Thyroid gland (tissue), 4 donors: ENCODE data around the gene NAXE. TPM values are rescaled to one million over a fixed set of nuclear protein-coding genes. Genes with fewer than 3 reads are reported as not detected.
"Not testable (repeated sequence)": the region's sequence is repeated elsewhere in the genome, so short reads cannot be mapped to it uniquely, and the experiment has no call there.

Experiments used
- DNase-seq, 2 donors: peaks; one replicate each; pipeline ENCODE4 v3.0.0-alpha.2; 2019
- H3K27ac ChIP-seq, 3 donors: fragments of 200-600 bp; sonication (generic); 1 replicate in 2 of 3; 2 replicates in 1 of 3; pipeline ENCODE4 v1.5.1; 2016 to 2019; ENCODE audit warnings: mild to moderate bottlenecking in 1 of 3, moderate library complexity in 1 of 3
- H3K27me3 ChIP-seq: fragments of 200-600 bp; sonication (generic); one replicate; pipeline ENCODE4 v1.5.1; 2019
- H3K36me3 ChIP-seq, 2 donors: fragments of 200-600 bp; sonication (generic); one replicate each; pipeline ENCODE4 v1.5.1; 2016 to 2019
- H3K4me1 ChIP-seq, 2 donors: fragments of 200-600 bp; sonication (generic); one replicate each; pipeline ENCODE4 v1.5.1; 2017 to 2019
- H3K4me3 ChIP-seq, 3 donors: fragments of 200-600 bp; sonication (generic); replicated peaks in 1 of 3; 1 replicate in 2 of 3; 2 replicates in 1 of 3; pipeline ENCODE4 v1.5.1; 2016; ENCODE audit warnings: mild to moderate bottlenecking in 1 of 3
- H3K9me3 ChIP-seq: fragments of 200-600 bp; sonication (generic); one replicate; pipeline ENCODE4 v1.5.1; 2017
- POLR2A ChIP-seq, 2 donors: fragments of 450-650 bp; IDR thresholded peaks; one replicate each; pipeline ENCODE4 v1.6.1; 2017; ENCODE audit warnings: antibody characterized with exemption in 2 of 2, mild to moderate bottlenecking in 2 of 2, moderate library complexity in 1 of 2
- WGBS, 2 donors: methylation state at CpG; one replicate each; pipeline ENCODE4 v1.1.5; 2017; 5-methylcytosine and 5-hydroxymethylcytosine counted together
- intact Hi-C: fragments of 100-400 bp; cut with DNase I; formaldehyde crosslinking; loops from one replicate; pipeline ENCODE4 v1.15.1; 2023
- total RNA-seq, 4 donors: library from RNA; depleted of rRNA; stranded (reverse); fragments of >200 nt; gene quantifications; one replicate each; pipeline ENCODE4 v1.2.3, GENCODE V29; 2016
- TF ChIP-seq, protein P1 (sequence below), 6 experiments: fragments of 200-600 bp in 3 of 6; fragments of 450-650 bp in 3 of 6; sonication (generic) in 3 of 6; IDR thresholded peaks; one replicate each; pipeline ENCODE4 v1.5.1; 2016 to 2019; ENCODE audit warnings: antibody characterized with exemption in 6 of 6, mild to moderate bottlenecking in 2 of 6, inconsistent platforms in 1 of 6, moderate library complexity in 1 of 6

The NAXE gene
- total RNA-seq, 4 donors from 2014 or later: 69.1 to 176 (median 117) TPM

DNA sequence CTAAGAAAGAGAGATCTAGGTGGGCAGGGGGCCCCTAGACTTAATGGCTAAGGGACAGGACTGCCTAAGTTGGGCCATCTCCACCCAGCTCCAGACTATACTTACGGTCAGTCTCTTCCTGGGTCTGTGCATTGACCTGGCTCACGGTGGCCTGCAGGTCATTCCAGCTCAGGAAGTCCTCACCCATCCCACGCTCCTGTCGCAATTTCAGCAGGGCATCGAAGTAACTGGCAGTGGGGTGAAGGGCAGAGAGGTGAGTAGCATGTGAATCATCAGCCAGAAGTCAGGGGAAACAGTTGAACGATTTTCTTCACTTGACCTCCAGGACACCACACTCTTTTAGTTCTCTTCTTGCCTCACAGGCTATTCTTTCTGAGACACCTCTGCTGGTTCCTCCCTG, 39.7 kb upstream of the NAXE start:
- Histone ChIP-seq H3K27me3 (no peaks in the 10 kb centered on the region), H3K27ac (no peak overlapping the region), H3K4me1 (no peaks in the 10 kb centered on the region), H3K9me3 (no peaks in the 10 kb centered on the region), H3K36me3 (no peaks in the 10 kb centered on the region), H3K4me3 (no peak overlapping the region)
- TF ChIP-seq, protein P1, sequence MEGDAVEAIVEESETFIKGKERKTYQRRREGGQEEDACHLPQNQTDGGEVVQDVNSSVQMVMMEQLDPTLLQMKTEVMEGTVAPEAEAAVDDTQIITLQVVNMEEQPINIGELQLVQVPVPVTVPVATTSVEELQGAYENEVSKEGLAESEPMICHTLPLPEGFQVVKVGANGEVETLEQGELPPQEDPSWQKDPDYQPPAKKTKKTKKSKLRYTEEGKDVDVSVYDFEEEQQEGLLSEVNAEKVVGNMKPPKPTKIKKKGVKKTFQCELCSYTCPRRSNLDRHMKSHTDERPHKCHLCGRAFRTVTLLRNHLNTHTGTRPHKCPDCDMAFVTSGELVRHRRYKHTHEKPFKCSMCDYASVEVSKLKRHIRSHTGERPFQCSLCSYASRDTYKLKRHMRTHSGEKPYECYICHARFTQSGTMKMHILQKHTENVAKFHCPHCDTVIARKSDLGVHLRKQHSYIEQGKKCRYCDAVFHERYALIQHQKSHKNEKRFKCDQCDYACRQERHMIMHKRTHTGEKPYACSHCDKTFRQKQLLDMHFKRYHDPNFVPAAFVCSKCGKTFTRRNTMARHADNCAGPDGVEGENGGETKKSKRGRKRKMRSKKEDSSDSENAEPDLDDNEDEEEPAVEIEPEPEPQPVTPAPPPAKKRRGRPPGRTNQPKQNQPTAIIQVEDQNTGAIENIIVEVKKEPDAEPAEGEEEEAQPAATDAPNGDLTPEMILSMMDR (IDR thresholded peaks at IDR 0.05): no peak
- TF ChIP-seq POLR2A (IDR thresholded peaks at IDR 0.05): no peak
- 92% methylated on average over 6 of the region's 6 CpGs for WGBS, 2 donors
- no peak for DNase-seq
- intact Hi-C loops: no loop called here

DNA sequence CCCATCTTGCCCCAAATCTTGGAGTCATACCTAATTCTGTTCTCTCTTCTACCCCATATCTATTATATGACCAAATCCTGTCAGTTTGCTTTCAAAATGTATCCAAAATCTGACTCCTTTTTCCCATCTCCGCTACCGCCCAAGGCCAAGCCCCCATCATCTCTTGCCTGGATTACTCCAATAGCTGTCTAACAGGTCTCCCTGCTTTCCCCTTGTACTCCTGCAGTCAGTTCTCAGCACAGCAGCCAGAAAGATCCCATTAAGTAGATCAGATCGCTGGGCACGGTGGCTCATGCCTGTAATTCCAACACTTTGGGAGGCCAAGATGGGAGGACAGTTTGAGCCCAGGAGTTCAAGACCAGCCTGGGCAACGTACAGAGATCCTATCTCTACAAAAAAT, 39.1 kb upstream of the NAXE start:
- intact Hi-C loops: no loop called here

GRCh38 chr1:156552937-156553336, 38.6 kb upstream of the NAXE start:
- H3K4me1 ChIP-seq, H3K27me3 ChIP-seq, H3K4me3 ChIP-seq, H3K36me3 ChIP-seq, intact Hi-C loops, H3K9me3 ChIP-seq, H3K27ac ChIP-seq: not testable (repeated sequence)
- DNase-seq: peak in 1 of 2 donors; percentile 9
- WGBS, 2 donors: 83 to 89% methylated on average over 4 of the region's 4 CpGs

More for the DNA sequence above, 39.1 kb upstream of the NAXE start:
- Histone ChIP-seq H3K4me1 (no peaks in the 10 kb centered on the region), H3K27ac (no peak overlapping the region), H3K36me3 (no peaks in the 10 kb centered on the region), H3K4me3 (no peak overlapping the region), H3K27me3 (no peaks in the 10 kb centered on the region), H3K9me3 (no peaks in the 10 kb centered on the region)
- DNase-seq: no peak
- no peak for TF ChIP-seq POLR2A (IDR thresholded peaks at IDR 0.05)
- TF ChIP-seq, protein P1 (IDR thresholded peaks at IDR 0.05): no peak
- 75 to 76% methylated on average over 5 of the region's 5 CpGs for WGBS, 2 donors

DNA sequence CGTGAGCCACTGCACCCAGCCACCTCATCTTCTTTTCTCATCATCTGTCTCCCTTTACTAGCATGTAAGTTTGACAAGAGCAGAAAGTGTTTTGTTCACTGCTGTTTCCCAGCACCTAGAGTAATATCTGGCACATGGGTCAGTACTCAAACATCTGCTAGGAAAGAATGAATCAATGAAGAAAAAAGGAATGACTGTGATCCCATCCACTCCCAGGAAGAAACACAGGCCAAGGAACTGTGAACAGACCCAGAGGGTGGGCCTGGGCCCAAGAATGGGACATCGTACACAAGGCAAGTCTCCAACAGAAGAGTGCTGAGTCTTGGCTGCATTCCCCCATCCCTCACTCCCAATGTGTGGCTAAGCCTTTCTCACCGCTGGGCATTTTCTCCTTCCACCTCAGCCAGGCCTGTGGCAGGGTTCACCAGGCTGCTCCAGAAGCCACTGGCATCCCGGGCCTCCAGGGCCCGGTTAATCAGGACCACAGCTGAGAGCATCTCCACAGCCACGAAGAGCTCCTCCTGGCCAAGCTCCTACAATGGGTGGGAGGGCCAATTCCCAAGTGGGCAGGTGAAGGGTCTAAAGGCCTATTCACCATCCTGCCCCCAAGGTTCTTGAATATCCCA, 37.6 kb upstream of the NAXE start:
- TF ChIP-seq, protein P1 (IDR thresholded peaks at IDR 0.05): no peak
- TF ChIP-seq POLR2A (IDR thresholded peaks at IDR 0.05): no peak
- no peak overlapping the region for H3K27ac ChIP-seq
- WGBS, 2 donors: 91 to 96% methylated on average over 6 of the region's 6 CpGs

DNA sequence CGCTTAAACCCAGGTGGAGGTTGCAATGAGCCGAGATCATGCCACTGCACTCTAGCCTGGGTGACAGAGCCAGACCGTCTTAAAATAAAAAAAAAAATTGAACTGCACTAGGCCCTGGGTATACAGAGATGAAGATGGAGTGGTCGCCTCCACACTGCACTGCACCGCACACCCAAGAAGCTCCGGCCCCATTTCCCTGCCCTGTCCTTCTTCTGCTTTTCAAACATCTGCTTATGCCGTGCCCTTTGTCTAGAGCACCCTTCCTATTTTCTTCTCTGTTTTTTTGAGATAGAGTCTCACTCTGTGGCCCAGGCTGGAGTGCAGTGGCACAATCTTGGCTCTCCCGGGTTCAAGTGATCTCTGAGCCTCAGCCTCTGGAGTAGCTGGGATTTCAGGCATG, 36.6 kb upstream of the NAXE start:
- Histone ChIP-seq H3K27me3 (no peaks in the 10 kb centered on the region), H3K36me3 (no peaks in the 10 kb centered on the region), H3K4me1 (no peaks in the 10 kb centered on the region), H3K27ac (no peak overlapping the region), H3K4me3 (no peak overlapping the region), H3K9me3 (no peaks in the 10 kb centered on the region)
- DNase-seq: no peak
- WGBS, 2 donors: 82 to 85% methylated on average over 8 of the region's 8 CpGs
- intact Hi-C loops: no loop called here
- TF ChIP-seq, protein P1 (IDR thresholded peaks at IDR 0.05): no peak
- TF ChIP-seq POLR2A (IDR thresholded peaks at IDR 0.05): no peak

More for the DNA sequence above, 37.6 kb upstream of the NAXE start:
- Histone ChIP-seq H3K36me3 (no peaks in the 10 kb centered on the region), H3K9me3 (no peaks in the 10 kb centered on the region), H3K27me3 (no peaks in the 10 kb centered on the region), H3K4me3 (no peak overlapping the region), H3K4me1 (no peaks in the 10 kb centered on the region)
- intact Hi-C loops: no loop called here
- no peak for DNase-seq
